Esophagus muscularis mucosa (tissue), 4 donors: ENCODE measurements around the gene RTP4. TPM values are rescaled to one million over a fixed set of nuclear protein-coding genes. Genes with fewer than 3 reads are reported as not detected.

ENCODE experiments used
- DNase-seq: peaks from one replicate; pipeline ENCODE4 v3.0.0-alpha.2; 2017; ENCODE audit errors: extremely low spot score
- H3K27ac ChIP-seq, 4 donors: fragments of 200-600 bp; sonication (generic); replicated peaks in 1 of 4; 1 replicate in 3 of 4; 2 replicates in 1 of 4; pipeline ENCODE4 v1.5.1; 2016 to 2019; ENCODE audit warnings: mild to moderate bottlenecking in 1 of 4
- H3K27me3 ChIP-seq, 4 donors: fragments of 200-600 bp; sonication (generic); one replicate each; pipeline versions ENCODE4 v1.5.1 to v1.6.0; 2016 to 2019
- H3K36me3 ChIP-seq, 4 donors: fragments of 200-600 bp; sonication (generic); one replicate each; pipeline ENCODE4 v1.5.1; 2016 to 2019
- H3K4me1 ChIP-seq, 4 donors: fragments of 200-600 bp; sonication (generic); one replicate each; pipeline ENCODE4 v1.5.1; 2016 to 2019
- H3K4me3 ChIP-seq, 4 donors: fragments of 200-600 bp; sonication (generic); 1 replicate in 2 of 4; 2 replicates in 2 of 4; pipeline ENCODE4 v1.5.1; 2016 to 2019; ENCODE audit warnings: mild to moderate bottlenecking in 4 of 4, moderate library complexity in 1 of 4
- H3K9me3 ChIP-seq, 4 donors: fragments of 200-600 bp; sonication (generic); 1 replicate in 3 of 4; 2 replicates in 1 of 4; pipeline ENCODE4 v1.5.1; 2016 to 2019
- CTCF ChIP-seq, 3 experiments: fragments of 200-600 bp in 2 of 3; fragments of 450-650 bp in 1 of 3; sonication (generic) in 2 of 3; IDR thresholded peaks; one replicate each; pipeline ENCODE4 v1.5.1; 2017 to 2019; ENCODE audit warnings: antibody characterized with exemption in 3 of 3, mild to moderate bottlenecking in 2 of 3, moderate library complexity in 1 of 3
- EP300 ChIP-seq: sonication (generic); formaldehyde crosslinking; IDR thresholded peaks from one replicate; pipeline ENCODE4 v1.6.1; 2017; ENCODE audit warnings: antibody characterized with exemption
- POLR2A ChIP-seq: fragments of 450-650 bp; IDR thresholded peaks from one replicate; pipeline ENCODE4 v1.6.1; 2017; ENCODE audit warnings: antibody characterized with exemption, moderate library complexity, mild to moderate bottlenecking, low read depth
- POLR2AphosphoS5 ChIP-seq, 2 donors: sonication (generic); formaldehyde crosslinking; IDR thresholded peaks; one replicate each; pipeline ENCODE4 v1.6.1; 2017; ENCODE audit warnings: antibody characterized with exemption in 2 of 2
- WGBS: methylation state at CpG from one replicate; pipeline ENCODE4 v1.1.5; 2018; 5-methylcytosine and 5-hydroxymethylcytosine counted together
- intact Hi-C: fragments of 100-400 bp; cut with DNase I; formaldehyde crosslinking; loops from one replicate; pipeline ENCODE4 v1.15.1; 2023
- total RNA-seq, 4 donors: library from RNA; depleted of rRNA; stranded (reverse); fragments of >200 nt; gene quantifications; one replicate each; pipeline versions ENCODE4 v1.1.0 to v1.2.1, GENCODE V29; 2016

The RTP4 gene
- total RNA-seq, result 1 to 10 TPM in 1 of 4 donors, under 1 TPM in 3; 0.50 to 1.3 (median 0.77) TPM

GRCh38 chr3:187368251-187369088, at the start of gene RTP4:
Gene RTP4 (plus strand): TSS chr3:187368385. CDS start chr3:187368442, 57 bp downstream.
- H3K27ac ChIP-seq, result peak within 1 kb of the TSS; percentile 79 to 86 (median 80)
- H3K4me3 ChIP-seq, result peak within 1 kb of the TSS; percentile 52 to 67 (median 59)
- intact Hi-C loops, result no loop called here
- DNase-seq, result no peak
- 29% methylated on average over 10 of the region's 10 CpGs for WGBS
- no peaks in the 10 kb centered on the region for H3K27me3 ChIP-seq
- no peaks in the 10 kb centered on the region for H3K9me3 ChIP-seq
- peaks cover 0 to 17% (median 11%) of the 10 kb centered on the region in 4 donors for H3K36me3 ChIP-seq
- peaks cover 11 to 23% (median 20%) of the 10 kb centered on the region in 4 donors for H3K4me1 ChIP-seq
- TF ChIP-seq POLR2AphosphoS5 (IDR thresholded peaks at IDR 0.05), result no peak
- no peak for TF ChIP-seq POLR2A
- TF ChIP-seq CTCF (IDR thresholded peaks at IDR 0.05), result no peak
- TF ChIP-seq EP300, result no peak

DNA sequence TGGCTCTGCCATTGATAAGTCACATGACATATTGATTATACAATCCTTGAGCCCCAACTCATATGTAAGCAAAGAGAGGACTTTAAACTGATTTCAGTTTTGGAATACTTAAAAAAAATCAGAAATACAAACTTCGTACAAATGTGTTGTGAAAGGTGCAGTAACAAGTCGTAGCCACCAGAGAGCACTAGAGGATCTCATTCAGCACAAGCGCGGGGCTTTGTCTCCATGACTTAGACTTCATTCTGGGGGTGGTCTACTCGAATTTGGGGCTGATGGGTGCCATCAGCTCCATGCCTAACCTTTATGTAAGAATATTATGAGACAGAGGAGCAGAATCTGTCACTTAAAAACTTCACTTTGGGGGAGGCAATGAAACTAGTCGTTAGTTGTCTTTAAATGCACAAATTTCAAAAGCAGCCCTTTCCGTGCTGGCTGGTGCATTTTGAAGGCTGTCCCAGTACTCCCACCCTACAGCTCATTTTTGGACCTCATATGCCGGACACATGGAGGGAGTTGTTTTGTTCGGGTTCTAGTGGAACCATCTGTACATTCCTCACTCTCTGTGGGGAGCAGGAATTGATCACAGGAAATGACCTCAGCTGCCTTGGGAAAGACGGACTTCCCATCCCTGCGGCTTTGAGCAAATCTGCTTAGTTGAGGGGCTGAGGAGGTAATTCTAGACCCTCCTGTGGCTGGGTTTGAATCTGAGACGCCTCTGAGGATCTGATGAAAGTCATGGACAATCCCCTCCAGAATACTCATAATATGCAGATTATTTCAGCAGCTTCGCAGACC, 49.2 kb upstream of the RTP4 start:
- no peaks in the 10 kb centered on the region for H3K36me3 ChIP-seq
- H3K27me3 ChIP-seq, result peaks cover 0 to 14% (median 2%) of the 10 kb centered on the region in 4 donors
- H3K27ac ChIP-seq, result no peak overlapping the region
- no peak for TF ChIP-seq POLR2AphosphoS5 (IDR thresholded peaks at IDR 0.05)
- TF ChIP-seq CTCF (IDR thresholded peaks at IDR 0.05), result peak; percentile 84 to 85 (median 85)
- WGBS, result 15% methylated on average over 13 of the region's 13 CpGs
- H3K9me3 ChIP-seq, result no peaks in the 10 kb centered on the region
- no peak for DNase-seq
- H3K4me3 ChIP-seq, result peak overlapping the region; percentile 27 to 47 (median 34)
- intact Hi-C loops, result loop anchor here (1.0 to 5.0 kb wide), 3 partner anchors 102 to 396 kb away; no protein-coding TSS in a partner anchor
- H3K4me1 ChIP-seq, result peaks cover 4 to 16% (median 12%) of the 10 kb centered on the region in 4 donors

DNA sequence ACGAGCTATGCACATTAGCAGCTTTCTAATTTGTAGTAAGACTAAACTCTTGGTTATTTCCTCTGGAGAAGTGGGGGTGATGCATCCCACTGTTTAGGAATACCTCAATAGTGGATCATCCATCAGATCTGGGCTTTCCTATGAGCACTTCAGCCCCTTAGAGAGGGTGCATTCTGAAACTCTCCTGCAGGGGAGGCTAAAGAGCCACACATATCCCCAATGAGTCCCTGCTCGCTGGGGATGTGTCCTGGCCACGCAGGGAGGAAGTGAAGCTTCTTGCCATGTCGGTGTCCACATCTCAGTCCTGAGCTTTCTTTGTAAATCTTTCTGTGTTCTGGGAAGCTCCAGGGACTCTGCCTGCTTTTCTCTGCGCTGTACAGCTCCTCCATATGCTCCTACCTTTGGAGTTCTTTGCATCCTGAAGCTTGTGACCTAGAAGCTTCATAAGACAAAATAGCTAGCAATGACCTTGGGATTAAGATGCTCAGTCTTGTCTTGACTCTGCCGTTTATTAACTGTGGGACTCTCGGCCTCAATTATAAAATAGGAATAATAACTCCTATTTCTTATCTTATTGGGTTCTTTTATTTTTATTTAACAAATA, 48.4 kb upstream of the RTP4 start:
- H3K4me3 ChIP-seq, result peak overlapping the region in 1 of 4 donors; percentile 37
- H3K9me3 ChIP-seq, result no peaks in the 10 kb centered on the region
- H3K27ac ChIP-seq, result no peak overlapping the region
- H3K27me3 ChIP-seq, result peaks cover 0 to 16% (median 0%) of the 10 kb centered on the region in 4 donors
- intact Hi-C loops, result loop anchor here (1.0 to 5.0 kb wide), 3 partner anchors 102 to 395 kb away; no protein-coding TSS in a partner anchor
- no peak for DNase-seq
- WGBS, result 54% methylated on average over 7 of the region's 7 CpGs
- peaks cover 0 to 16% (median 10%) of the 10 kb centered on the region in 4 donors for H3K4me1 ChIP-seq
- TF ChIP-seq EP300 (no peak), CTCF (IDR thresholded peaks at IDR 0.05) (peak; percentile 51 to 69 (median 52))
- no peaks in the 10 kb centered on the region for H3K36me3 ChIP-seq

- no peak for DNase-seq
- WGBS, result 53% methylated on average over 1 of the region's 1 CpG
- no peaks in the 10 kb centered on the region for H3K36me3 ChIP-seq
- H3K27ac ChIP-seq, result no peak overlapping the region
- H3K9me3 ChIP-seq, result no peaks in the 10 kb centered on the region
- intact Hi-C loops, result no loop called here
- TF ChIP-seq POLR2A (no peak), EP300 (no peak), POLR2AphosphoS5 (IDR thresholded peaks at IDR 0.05) (no peak)
- no peak overlapping the region for H3K4me3 ChIP-seq
- peaks cover 0 to 16% (median 10%) of the 10 kb centered on the region in 4 donors for H3K4me1 ChIP-seq
- peaks cover 0 to 16% (median 0%) of the 10 kb centered on the region in 4 donors for H3K27me3 ChIP-seq
Observed at GRCh38 chr3:187321766-187322165, 46.4 kb upstream of the RTP4 start.
